GM19467 (cell line): Measurements from ENCODE around the gene PPM1N.

ENCODE experiments used
- ATAC-seq: cut with Tn5 transposase; IDR thresholded peaks from one replicate; pipeline ENCODE4 v1.9.1; 2021; ENCODE audit warnings: mild to moderate bottlenecking, moderate library complexity; ENCODE audit not compliant: unreplicated experiment

PPM1N gene

DNA sequence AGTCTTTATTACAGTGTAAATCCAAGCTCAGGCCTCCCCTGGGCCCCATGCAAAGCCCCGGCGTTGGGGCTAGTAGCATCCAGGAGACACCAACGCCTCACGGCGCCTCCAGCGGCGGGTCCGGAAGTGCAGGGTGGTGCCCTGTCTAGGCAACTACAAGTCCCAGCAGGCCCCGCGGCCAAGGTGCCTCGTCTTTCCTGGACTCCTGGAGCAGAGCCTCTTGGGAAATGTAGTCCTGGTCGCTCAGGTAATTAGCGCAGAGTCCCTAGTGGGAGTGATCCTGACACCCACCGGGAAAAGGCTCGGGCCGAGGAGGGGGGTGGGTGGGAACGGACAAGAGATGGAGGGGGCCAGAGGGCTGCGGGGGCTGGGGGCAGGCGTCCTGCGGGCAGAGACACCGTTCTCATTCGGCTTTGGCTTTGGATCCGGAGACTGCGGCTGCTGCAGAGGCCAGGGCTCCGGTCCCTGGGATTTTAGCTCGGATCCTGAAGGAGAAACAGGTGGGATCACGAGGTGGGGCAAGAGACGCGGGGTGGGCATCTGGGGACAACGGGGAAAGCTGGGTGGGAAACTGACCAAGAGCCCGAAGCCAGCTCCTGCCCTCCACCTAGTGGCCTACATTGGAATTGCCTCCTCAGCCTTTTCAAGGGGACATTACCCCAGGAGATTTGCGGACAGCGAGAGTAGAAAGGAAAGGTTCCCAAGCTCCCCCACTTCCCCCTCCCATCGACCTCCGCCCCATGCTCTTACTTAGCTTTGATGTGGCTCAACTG lies 12.8 kb upstream of the PPM1N start:
- peak; percentile 96 for ATAC-seq

DNA sequence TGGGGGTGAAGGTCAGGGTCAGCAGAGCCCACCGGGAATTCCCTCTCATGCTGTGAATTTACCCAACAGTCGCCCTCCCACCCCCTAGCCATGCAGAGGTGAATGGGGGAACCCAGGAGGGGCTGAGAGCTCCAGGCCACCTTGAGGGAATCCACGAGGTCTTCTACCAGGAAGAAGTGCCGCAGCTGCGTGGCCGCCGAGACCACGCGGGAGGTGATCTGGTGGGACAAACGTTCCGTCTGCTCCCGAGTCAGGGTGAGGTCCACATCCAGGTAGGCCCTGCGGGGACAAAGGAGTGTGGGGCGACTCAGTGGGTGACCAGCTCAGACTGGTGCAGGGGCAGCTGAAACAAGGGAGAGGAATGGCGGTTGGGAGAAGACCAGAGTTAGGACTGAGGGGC lies 9.5 kb upstream of the PPM1N start:
- no peak for ATAC-seq

DNA sequence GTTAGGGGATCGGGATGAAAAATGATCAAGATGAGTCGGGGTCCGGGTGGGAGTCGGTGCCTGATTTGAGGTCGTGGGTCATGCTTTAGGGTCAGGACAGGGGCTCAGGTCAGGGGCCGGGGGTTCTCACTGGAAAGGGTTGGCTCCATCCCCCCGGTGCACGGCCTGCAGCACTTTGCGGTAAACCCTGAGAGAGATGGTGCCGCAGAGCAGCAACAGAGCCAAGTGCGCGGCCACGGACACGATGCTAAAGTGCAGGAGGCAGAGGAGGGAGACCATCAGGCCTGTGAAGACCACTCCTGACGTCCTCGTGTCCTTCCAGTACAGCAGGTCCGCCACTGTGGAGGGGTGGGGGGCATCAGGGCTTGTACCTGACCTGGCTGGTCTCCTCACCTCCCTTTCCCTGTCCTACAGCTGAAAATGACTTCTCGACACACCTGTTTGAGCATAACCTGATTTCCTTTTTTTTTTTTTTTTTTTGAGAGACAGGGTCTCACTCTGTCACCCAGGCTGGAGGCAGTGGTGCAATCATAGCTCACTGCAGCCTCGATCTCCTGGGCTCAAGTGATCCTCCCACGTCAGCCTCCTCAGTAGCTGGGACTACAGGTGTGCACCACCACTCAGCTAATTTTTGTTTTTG lies 8.9 kb upstream of the PPM1N start:
- ATAC-seq = no peak

DNA sequence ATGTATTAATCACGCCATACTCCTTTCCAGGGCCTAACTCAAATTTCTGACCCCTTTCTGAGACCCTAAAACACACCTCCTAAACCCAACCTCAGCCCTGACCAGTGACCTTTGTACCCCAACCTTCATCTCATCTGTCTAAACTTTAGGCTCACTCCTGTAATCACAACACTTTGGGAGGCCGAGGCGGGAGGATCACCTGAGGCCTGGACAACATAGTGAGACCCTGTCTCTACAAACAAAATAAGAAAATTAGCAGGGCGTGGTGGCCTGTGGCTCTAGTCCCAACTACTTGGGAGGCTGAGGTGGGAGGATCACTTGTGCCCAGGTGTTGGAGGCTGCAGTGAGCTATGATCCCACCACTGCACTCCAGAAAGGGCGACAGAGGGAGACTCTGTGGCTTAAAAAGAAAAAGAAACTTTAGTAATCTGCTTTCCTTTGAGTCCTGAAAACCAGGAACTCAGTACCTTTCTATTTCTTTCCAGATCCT lies 6.1 kb upstream of the PPM1N start:
- ATAC-seq = no peak

DNA sequence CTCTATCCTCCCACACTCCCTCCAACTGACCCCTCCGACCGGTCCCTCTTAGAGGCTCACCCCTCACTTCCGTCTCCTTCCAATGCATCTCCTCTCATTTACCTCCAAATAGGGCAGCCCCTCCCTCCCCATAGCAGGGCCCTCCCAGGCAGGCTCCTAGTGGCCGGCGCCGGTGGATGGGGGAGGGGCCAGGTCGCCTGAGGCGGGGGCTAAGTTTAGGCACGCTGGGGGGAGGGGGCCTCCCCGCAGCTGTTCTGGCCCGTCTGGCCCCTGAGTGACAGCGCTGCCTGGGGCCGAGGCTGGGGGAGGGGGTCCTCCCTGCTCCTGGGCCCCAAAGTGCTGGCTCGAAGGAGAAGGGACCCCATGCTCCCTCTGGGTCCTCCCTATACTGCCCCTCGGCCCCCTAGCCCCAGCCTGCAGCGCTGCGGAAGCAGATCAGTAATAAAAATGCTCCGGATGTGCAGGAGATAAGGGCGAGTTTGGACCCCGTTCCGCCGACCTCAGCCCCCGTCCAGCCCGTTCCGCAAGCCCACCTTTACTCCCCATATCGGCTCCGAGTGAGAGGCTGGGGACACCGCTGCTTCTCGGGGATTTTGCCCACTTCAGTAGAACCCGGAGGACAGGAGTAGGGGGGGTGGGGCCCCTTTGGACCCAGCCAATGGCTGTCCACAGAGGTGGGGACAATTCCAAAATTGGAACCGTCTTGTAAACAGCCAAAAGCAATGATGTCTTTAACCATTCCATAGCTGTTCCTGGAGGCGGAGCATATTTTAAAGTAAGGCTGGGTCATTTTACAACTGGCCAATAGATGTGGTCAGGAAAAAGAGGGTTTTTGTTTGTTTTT lies 5.4 kb upstream of the PPM1N start:
- ATAC-seq = no peak

DNA sequence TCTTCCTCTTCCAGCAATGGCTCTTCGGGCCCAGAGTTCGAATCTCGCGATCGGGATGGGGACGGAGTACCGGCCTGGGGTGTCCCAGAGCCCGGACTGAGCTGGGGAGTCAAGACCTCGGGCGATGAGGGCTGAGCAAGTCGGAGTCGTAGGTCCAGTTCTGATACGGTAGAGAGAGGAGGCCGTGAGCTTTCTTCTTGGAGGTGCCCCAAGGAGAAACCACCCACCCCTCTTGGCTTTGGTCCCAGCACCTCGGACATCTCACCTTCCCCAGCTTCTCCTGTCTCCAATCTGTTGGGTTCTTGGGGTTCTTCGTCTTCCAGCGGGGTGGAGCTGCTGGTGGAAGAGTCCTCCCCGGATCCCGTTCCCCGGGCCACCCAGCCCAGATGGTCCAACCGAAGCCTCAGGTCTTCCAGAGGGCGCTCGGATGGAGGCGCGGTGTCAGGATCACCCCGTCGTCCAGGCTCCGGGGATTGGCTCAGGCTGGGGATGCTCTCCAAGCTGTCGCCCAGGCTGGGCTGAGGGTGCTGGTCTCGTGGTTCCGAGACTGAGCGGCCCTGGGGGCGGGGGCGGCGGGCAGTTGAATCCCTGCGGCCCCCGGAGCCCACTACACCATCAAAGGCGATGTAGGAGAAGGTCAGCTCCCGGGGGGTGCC lies 3.9 kb upstream of the PPM1N start:
- ATAC-seq = no peak

DNA sequence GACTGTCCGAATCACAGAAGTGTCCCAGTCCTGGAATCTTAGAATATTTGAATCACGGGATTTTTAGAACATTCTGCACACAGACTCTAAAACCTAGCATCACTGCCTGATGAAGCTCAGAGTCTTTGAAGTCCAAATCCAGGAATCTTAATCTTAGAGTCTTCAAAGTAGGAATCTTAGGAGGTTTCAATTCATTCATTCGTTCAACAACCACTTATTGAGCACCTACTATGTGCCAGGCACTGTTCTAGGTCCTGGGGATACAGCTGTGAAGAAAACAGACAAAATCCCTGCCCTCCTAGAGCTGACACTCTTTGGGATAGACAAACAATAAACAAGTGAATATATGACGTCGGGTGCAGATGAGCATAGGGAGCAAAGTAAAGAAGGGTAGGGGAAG lies 3.1 kb upstream of the PPM1N start:
- no peak for ATAC-seq

DNA sequence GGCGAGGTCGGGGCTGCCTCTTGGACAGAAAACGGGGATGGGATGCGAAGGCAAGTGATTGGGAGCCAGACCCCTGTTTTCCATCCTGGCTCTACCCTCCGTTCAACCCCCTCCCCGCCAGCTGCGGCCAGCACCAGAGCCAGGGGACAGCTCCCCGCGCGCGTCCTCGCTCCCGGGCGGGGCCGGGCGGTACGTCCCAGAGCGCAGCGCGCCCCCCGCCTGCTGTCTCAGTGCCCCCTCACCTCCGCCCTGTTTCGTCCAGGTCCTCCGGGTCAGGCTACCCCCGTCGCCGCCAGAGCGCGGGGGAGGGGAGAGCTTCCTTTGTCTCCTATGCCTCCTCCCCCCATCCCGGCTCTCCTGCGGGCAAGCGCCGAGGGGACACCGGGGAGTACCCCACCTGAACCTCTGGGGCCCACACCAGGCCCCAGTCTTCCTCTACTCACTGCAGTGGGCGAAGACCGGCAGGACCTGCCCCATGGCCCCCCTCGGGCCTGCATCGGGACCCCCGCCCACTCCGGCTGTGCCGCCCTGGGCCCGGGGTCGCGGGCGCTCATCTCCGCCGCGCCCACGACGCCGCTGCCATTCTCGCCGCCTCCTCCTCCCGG lies 1.8 kb upstream of the PPM1N start:
- no peak for ATAC-seq

DNA sequence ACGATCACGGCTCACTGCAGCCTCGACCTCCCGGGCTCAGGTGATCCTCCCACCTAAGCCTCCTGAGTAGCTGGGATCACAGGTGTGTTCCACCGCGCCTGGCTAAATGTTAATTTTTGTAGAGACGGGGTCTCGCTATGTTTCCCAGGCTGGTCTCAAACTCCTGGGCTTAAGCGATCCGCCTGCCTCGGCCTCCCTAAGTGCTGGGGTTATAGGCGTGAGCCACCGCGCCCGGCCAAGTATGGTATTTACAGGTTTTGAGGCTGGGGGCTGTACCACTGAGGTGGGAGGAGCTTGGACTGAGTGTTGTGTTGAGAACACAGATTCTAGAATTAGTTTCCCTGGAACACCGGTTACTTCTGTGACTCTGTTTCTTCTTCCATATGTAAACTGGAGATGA lies 452 bp upstream of the PPM1N start:
- ATAC-seq = no peak

DNA sequence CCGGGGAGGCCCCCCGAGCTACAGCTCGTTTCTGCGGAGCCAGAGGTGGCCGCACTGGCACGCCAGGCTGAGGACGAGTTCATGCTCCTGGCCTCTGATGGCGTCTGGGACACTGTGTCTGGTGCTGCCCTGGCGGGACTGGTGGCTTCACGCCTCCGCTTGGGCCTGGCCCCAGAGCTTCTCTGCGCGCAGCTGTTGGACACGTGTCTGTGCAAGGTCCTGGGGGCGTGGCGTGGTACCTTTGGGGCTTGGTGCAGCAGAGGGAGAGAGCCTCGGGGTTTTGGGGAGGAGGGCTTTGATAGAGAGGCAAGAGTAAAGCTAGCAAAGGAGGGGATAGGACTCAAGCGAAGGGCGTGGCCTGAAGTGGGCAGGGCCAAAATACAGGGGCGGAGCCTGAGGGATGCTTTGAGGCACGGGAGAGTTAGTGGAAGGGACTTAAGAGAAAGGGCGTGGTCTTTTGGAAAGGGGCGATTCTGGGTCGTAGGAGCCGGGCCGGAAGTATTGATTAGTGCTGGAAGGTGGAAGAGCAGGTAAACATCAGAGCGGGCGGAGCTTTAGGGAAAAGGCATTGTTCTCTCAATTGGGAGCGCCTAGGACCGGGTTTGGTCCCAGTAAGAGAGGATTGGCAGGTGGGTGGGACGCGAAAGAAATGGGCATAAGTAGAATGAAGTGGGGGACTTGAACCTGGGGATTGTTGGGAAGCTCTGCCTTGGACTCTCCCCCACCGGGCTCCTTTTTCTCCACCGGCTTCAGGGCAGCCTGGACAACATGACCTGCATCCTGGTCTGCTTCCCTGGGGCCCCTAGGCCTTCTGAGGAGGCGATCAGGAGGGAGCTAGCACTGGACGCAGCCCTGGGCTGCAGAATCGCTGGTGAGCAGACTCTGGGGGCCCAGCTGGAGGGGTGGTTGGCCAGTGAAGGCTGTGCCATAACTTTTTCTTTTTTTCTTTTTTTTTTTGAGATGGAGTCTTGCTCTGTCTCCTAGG lies 1.2 kb downstream of the PPM1N start:
- ATAC-seq = no peak

DNA sequence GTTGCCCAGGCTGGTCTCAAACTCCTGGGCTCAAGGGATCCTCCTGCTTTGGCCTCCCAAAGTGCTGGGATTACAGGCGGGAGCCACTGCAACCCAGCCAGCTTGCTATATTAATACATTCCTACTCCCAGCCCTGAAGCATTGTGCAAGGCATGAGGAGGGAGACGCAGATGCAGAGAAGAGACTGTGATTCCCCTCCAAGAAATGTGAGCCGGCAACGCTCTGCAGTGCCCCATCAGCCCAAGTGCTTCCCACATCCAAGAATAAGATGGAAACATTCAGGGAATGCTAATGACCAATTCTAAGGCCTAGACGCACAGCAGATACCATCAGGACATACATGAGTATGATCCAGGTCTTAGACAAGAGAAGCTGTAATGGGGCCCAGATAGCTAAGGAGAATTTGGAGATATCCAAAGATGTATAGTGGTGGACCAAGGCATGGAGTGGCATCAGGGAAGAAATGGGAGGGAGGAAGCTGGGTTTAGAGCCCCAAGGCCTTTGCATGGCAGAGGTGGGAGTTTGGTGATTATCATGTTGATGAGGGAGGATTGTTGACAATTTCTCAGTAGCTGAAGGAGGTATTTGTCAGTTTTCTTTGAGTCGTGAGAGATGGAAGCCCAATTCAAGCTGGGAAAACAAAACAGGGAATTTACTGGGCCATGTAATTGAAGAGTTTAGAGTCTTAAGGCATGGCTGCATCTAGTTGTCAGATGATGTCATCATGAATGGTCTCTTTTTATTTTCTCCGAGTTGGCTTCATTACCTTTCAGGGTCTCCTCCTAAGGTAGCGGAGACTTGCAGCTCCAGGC lies 2.9 kb downstream of the PPM1N start:
- ATAC-seq = no peak

DNA sequence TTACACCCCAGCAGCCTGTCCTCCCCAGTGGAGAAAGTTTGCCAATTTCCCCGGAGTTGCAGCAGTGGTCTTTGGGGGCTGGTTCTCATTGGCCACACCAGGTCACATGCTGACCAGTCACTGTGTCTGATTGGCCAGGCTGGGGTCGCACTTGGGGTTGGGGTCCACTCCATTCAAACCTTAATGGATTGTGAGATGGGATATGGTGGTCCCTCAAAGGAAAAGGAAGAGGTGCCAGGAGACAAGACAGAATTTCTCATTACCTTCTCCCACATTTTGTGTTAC lies 3.4 kb downstream of the PPM1N start:
- no peak for ATAC-seq

DNA sequence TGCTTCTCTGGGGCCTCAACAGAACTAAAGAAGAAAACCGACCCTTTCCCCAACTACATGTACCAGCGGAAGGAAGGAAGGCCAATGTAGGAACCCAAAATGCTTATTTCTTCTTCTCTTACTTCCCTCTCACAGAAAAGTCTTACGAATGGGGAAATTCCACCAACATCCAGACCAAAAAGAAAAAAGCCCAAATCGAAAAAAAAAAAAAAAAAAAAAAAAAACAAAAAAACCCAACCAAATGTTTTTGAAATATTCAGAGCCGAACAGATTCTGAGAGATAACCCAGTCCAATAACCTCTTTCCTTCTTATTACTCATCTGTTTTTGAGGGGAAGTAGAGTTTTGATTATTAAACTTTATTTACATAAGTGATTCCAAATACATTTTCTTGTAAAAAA lies 3.9 kb downstream of the PPM1N start:
- ATAC-seq = no peak

DNA sequence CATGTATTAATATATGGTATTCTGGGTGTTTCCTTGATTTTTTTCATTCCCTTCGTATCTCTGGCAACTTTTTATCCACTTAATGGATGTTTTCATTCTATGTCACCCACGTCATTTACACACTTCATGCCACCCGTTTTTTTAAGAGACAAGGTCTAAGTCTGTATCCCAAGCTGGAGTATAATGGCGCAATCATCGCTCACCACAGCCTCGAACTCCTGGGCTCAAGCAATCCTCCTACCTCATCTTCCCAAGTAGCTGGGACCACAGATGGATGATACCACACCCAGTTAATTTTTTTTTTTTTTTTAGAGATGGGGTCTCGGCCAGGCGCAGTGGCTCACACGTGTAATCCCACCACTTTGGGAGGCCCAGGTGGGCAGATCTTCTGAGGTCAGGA lies 5.7 kb downstream of the PPM1N start:
- ATAC-seq = no peak

DNA sequence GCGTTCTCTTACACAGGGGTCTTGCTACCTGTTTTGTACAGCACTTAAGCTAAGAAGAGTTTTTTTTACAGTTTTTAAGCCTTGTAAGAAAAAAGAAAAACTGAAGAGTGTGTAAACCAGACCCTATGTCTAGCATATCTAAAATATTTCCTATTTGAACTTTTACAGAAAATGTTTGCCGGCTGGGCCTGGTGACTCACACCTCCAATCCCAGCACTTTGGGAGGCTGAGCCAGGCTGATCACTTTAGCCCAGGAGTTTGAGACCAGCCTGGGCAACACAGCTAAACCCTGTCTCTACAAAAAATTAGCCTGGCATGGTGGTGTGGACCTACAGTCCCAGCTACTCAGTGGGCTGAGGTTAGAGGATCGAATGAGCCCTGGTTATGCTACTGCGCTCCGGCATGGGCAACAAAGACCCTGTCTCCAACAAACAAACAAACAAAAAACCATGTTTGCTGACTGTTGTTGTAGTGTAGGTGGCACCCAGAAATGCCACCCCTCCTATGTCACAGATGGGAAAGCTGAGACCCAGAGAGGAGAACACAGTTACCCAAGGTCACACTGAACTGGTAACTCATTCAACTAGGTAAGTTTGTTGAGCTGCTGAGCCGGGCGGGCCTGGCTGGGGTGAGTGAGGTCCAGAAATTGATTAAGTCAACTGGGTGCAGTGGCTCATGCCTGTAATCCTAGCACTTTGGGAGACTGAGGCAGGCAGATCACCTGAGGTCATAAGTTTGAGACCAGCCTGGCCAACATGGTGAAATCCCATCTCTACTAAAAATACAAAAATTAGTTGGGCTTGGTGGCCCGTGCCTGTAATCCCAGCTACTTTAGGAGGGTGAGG lies 7.1 kb downstream of the PPM1N start:
- no peak for ATAC-seq

DNA sequence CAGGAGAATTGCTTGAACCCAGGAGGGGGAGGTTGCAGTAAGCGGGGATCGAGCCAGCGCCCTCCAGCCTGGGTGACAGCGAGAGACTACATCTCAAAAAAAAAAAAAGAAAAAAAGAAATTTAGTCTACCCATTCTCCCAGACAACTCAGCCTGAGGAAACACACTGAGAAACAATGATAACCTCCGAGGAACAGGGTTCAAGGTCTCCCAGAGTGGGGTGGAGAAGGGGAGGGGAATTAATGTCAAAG lies 7.7 kb downstream of the PPM1N start:
- no peak for ATAC-seq

DNA sequence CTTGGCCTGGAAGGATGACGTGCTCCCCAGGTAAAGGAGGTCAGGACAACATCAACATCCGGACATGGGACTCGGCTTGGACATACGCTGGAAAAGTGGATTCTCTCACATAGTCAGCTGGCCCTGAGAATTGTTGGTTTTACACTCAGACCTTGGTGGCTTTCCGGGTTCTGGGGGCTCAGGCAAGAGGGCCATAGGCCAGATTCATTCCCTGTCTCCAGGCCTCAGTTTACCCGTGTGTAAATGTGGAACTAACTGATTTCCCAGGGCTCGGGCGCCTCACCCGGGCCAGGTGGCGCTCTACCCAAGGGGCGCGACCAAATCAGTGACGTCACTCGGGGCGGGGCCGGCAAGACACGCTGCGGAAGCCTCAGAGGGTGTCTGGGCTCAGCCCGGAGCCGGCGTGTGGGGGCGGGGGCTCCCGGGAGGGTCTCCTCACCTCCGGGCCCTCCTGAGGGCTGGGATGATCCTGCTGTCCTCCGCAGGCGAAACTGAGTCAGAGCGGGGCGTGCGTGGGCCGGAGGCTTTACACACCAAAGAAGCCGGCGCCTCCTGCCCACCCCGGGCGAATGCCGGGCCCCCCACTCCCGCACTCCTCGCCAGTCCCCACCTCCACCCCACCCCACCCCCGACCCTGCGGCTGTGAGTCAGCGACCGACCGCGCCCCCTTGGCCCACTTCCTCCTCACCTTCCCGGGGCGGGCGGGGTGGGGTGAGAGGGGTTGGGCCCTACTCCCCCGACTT lies 8.2 kb downstream of the PPM1N start:
- ATAC-seq = peak; percentile 55
